H1 (cell line): ENCODE measurements around the gene CNOT10. TPM values are rescaled to one million over a fixed set of nuclear protein-coding genes. Genes with fewer than 3 reads are reported as not detected.

Source experiments
- CTCF ChIA-PET: fragments of 300-600 bp; sonication (Branson Sonifier 250); formaldehyde crosslinking; loops from one replicate; lab custom pipeline; 2021; ENCODE audit not compliant: partially characterized antibody; lab: Charles Lee
- POLR2A ChIA-PET: fragments of 300-600 bp; sonication (Branson Sonifier 250); formaldehyde crosslinking; loops from one replicate; lab custom pipeline; 2021; ENCODE audit warnings: inconsistent platforms; ENCODE audit not compliant: partially characterized antibody; lab: Charles Lee
- DNase-seq, 2 experiments: peaks; one replicate each; pipeline versions ENCODE4 v3.0.0 to v3.0.0-alpha.2; 2010 to 2022; ENCODE audit warnings: low spot score in 2 of 2, low read depth in 1 of 2, mixed read lengths in 1 of 2
- FAIRE-seq: peaks from 2 replicates; lab custom pipeline; 2011; peaks lifted over from hg19 to GRCh38; lab: Jason Lieb, UNC
- H2AFZ ChIP-seq: 2 replicates; pipeline ENCODE4 v1.8.1; 2012; ENCODE audit warnings: low read length, inconsistent platforms
- H2AK5ac ChIP-seq: 2 replicates; pipeline ENCODE4 v1.6.1; 2013; ENCODE audit warnings: low read depth, low read length
- H2BK120ac ChIP-seq: replicated peaks from 2 replicates; pipeline ENCODE3; 2013; ENCODE audit warnings: low read depth, low read length, inconsistent platforms
- H2BK12ac ChIP-seq: 2 replicates; pipeline ENCODE4 v1.6.1; 2013; ENCODE audit warnings: low read depth, low read length
- H2BK15ac ChIP-seq: 2 replicates; pipeline ENCODE4 v1.6.1; 2013; ENCODE audit warnings: low read length
- H2BK20ac ChIP-seq: 2 replicates; pipeline ENCODE4 v1.6.1; 2013; ENCODE audit warnings: low read length
- H2BK5ac ChIP-seq: 2 replicates; pipeline ENCODE4 v1.6.1; 2013; ENCODE audit warnings: low read depth, low read length
- H3K14ac ChIP-seq: 2 replicates; pipeline ENCODE4 v1.6.1; 2013; ENCODE audit warnings: inconsistent platforms; ENCODE audit not compliant: insufficient read length
- H3K18ac ChIP-seq: 2 replicates; pipeline ENCODE4 v1.6.1; 2013; ENCODE audit warnings: low read length; ENCODE audit errors: extremely low read depth
- H3K23ac ChIP-seq: 2 replicates; pipeline ENCODE4 v1.6.1; 2013; ENCODE audit warnings: inconsistent platforms; ENCODE audit not compliant: insufficient read length
- H3K23me2 ChIP-seq: 2 replicates; pipeline ENCODE4 v1.6.1; 2013; ENCODE audit warnings: low read depth, low read length
- H3K27ac ChIP-seq: 2 replicates; pipeline ENCODE4 v1.6.1; 2011; ENCODE audit warnings: low read depth, low read length, inconsistent platforms
- H3K27me3 ChIP-seq, 4 experiments: replicated peaks in 1 of 4; 1 replicate in 1 of 4; 2 replicates in 3 of 4; pipeline versions ENCODE4 v1.6.1 to v1.8.1; 2011 to 2013; ENCODE audit warnings: low read length in 3 of 4, mild to moderate bottlenecking in 3 of 4, inconsistent platforms in 2 of 4, mixed read lengths in 2 of 4, moderate library complexity in 1 of 4; ENCODE audit not compliant: control insufficient read depth in 3 of 4, insufficient read depth in 3 of 4; ENCODE audit errors: extremely low read depth in 1 of 4
- H3K36me3 ChIP-seq, 4 experiments: 2 replicates each; pipeline versions ENCODE4 v1.6.1 to v1.8.1; 2011 to 2013; ENCODE audit warnings: mild to moderate bottlenecking in 4 of 4, low read length in 3 of 4, moderate library complexity in 2 of 4, control low read depth in 1 of 4, inconsistent platforms in 1 of 4; ENCODE audit not compliant: insufficient read depth in 4 of 4, control insufficient read depth in 2 of 4
- H3K4ac ChIP-seq: replicated peaks from 2 replicates; pipeline ENCODE3; 2013; ENCODE audit warnings: low read length, low read depth, mixed read lengths, inconsistent platforms; ENCODE audit not compliant: insufficient read length
- H3K4me1 ChIP-seq, 4 experiments: replicated peaks in 1 of 4; 1 replicate in 1 of 4; 2 replicates in 3 of 4; pipeline versions ENCODE4 v1.6.1 to v1.8.1; 2011 to 2013; ENCODE audit warnings: low read length in 3 of 4, inconsistent platforms in 2 of 4, mixed read lengths in 1 of 4; ENCODE audit not compliant: insufficient read depth in 4 of 4, control insufficient read depth in 3 of 4
- H3K4me2 ChIP-seq, 2 experiments: 2 replicates each; pipeline versions ENCODE4 v1.6.1 to v1.8.1; 2011 to 2013; ENCODE audit warnings: low read depth in 2 of 2, low read length in 2 of 2, control low read depth in 1 of 2, inconsistent platforms in 1 of 2, mild to moderate bottlenecking in 1 of 2; ENCODE audit not compliant: insufficient read depth in 1 of 2
- H3K4me3 ChIP-seq, 4 experiments: fragments of 200-600, 300-600 bp in 1 of 4; sonication (generic), shearing (Covaris generic), sonication (Bioruptor Twin) in 1 of 4; 2 replicates each; pipeline versions ENCODE4 v1.5.1 to v1.8.1; 2011 to 2016; ENCODE audit warnings: low read length in 4 of 4, low read depth in 3 of 4, control low read depth in 2 of 4, inconsistent platforms in 2 of 4, mild to moderate bottlenecking in 2 of 4, mixed read lengths in 1 of 4, moderate library complexity in 1 of 4; ENCODE audit not compliant: insufficient read depth in 2 of 4; ENCODE audit errors: extremely low read depth in 1 of 4
- H3K56ac ChIP-seq: replicated peaks from 2 replicates; pipeline ENCODE3; 2013; ENCODE audit warnings: low read depth, mild to moderate bottlenecking, mixed read lengths, low read length, inconsistent platforms; ENCODE audit not compliant: insufficient read length
- H3K79me1 ChIP-seq: 2 replicates; pipeline ENCODE4 v1.6.1; 2013; ENCODE audit warnings: low read depth, low read length, control low read depth
- H3K79me2 ChIP-seq, 2 experiments: 2 replicates each; pipeline versions ENCODE4 v1.6.1 to v1.8.1; 2012 to 2013; ENCODE audit warnings: low read length in 2 of 2, mild to moderate bottlenecking in 2 of 2, inconsistent platforms in 1 of 2; ENCODE audit not compliant: insufficient read depth in 2 of 2, control insufficient read depth in 1 of 2
- H3K9ac ChIP-seq, 4 experiments: replicated peaks in 1 of 4; 1 replicate in 1 of 4; 2 replicates in 3 of 4; pipeline versions ENCODE4 v1.6.1 to v1.8.1; 2011 to 2013; ENCODE audit warnings: low read depth in 3 of 4, low read length in 3 of 4, control low read depth in 2 of 4, mild to moderate bottlenecking in 2 of 4, moderate library complexity in 2 of 4, inconsistent platforms in 1 of 4; ENCODE audit errors: extremely low read depth in 1 of 4
- H3K9me3 ChIP-seq, 2 experiments: 2 replicates each; pipeline versions ENCODE4 v1.6.1 to v1.8.1; 2012 to 2013; ENCODE audit warnings: mild to moderate bottlenecking in 2 of 2, moderate library complexity in 2 of 2, control low read depth in 1 of 2, inconsistent platforms in 1 of 2, low read depth in 1 of 2, low read length in 1 of 2, mixed read lengths in 1 of 2; ENCODE audit not compliant: insufficient read depth in 2 of 2
- H4K20me1 ChIP-seq, 2 experiments: replicated peaks in 1 of 2; 2 replicates each; pipeline versions ENCODE3 to v1.8.1; 2011 to 2013; ENCODE audit warnings: inconsistent platforms in 2 of 2, low read length in 2 of 2, mild to moderate bottlenecking in 1 of 2; ENCODE audit not compliant: insufficient read depth in 2 of 2, control insufficient read depth in 1 of 2
- H4K5ac ChIP-seq: 2 replicates; pipeline ENCODE4 v1.6.1; 2013; ENCODE audit warnings: low read length, low read depth, mixed read lengths, inconsistent platforms; ENCODE audit not compliant: insufficient read length
- H4K8ac ChIP-seq: 2 replicates; pipeline ENCODE4 v1.8.0; 2013; ENCODE audit warnings: mild to moderate bottlenecking, moderate library complexity, low read length, inconsistent platforms; ENCODE audit not compliant: insufficient read depth; ENCODE audit errors: extremely low read depth
- H4K91ac ChIP-seq: replicated peaks from 2 replicates; pipeline ENCODE3; 2013; ENCODE audit warnings: low read length, mixed read lengths, inconsistent platforms; ENCODE audit not compliant: insufficient read length
- CBX5 ChIP-seq: fragments of 300-800, 300-1000 bp; sonication (generic); IDR thresholded peaks from 2 replicates; pipeline ENCODE4 v1.7.1; 2016; ENCODE audit warnings: antibody characterized with exemption, low read length, low read depth
- CHD2 ChIP-seq: IDR thresholded peaks from 2 replicates; pipeline ENCODE4 v1.6.1; 2012; ENCODE audit warnings: low read length, improper control_type of control experiment
- CREB1 ChIP-seq: IDR thresholded peaks from 2 replicates; pipeline ENCODE4 v1.6.1; 2012; ENCODE audit warnings: inconsistent platforms
- KDM4A ChIP-seq: IDR thresholded peaks from one replicate; pipeline ENCODE4 v1.7.1; 2012; ENCODE audit warnings: low read depth, mild to moderate bottlenecking, moderate library complexity, low read length, inconsistent platforms; ENCODE audit not compliant: severe bottlenecking
- RBBP5 ChIP-seq: IDR thresholded peaks from 2 replicates; pipeline ENCODE4 v1.7.1; 2012; ENCODE audit warnings: low read depth, mild to moderate bottlenecking, inconsistent platforms, low read length, moderate library complexity, borderline replicate concordance
- SP4 ChIP-seq: IDR thresholded peaks from 2 replicates; pipeline ENCODE4 v1.6.1; 2012; ENCODE audit warnings: low read length, inconsistent platforms
- YY1 ChIP-seq: IDR thresholded peaks from 2 replicates; pipeline ENCODE4 v1.6.1; 2011; ENCODE audit warnings: low read depth, mild to moderate bottlenecking, low read length
- ZNF274 ChIP-seq: IDR thresholded peaks from 2 replicates; pipeline ENCODE4 v1.7.0; 2012; ENCODE audit warnings: low read length, borderline replicate concordance; ENCODE audit errors: extremely low read depth
- WGBS, 2 experiments: shearing (Covaris generic) in 1 of 2; methylation state at CpG; one replicate each; pipeline versions ENCODE4 v1.1.6 to v1.1.7; 2013 to 2015; ENCODE audit warnings: low lambda C conversion rate in 2 of 2, mixed read lengths in 2 of 2, inconsistent platforms in 1 of 2, low coverage in 1 of 2, missing lambda C conversion rate in 1 of 2; ENCODE audit not compliant: insufficient replicate concordance in 2 of 2, insufficient coverage in 1 of 2, insufficient read length in 1 of 2; ENCODE audit errors: extremely low coverage in 1 of 2, missing lambda C conversion rate in 1 of 2; 5-methylcytosine and 5-hydroxymethylcytosine counted together
- polyA plus RNA-seq, 7 experiments: library from polyadenylated mRNA; depleted of rRNA in 3 of 7; stranded (reverse) in 5 of 7; unstranded in 2 of 7; fragments of >200 nt in 5 of 7; fragments of 200-250 nt in 2 of 7; gene quantifications; 1 replicate in 5 of 7; 2 replicates in 1 of 7; 4 replicates in 1 of 7; pipeline versions ENCODE4 v1.2.1 to v1.2.3, GENCODE V29; 2011 to 2013; ENCODE audit warnings: missing spikeins in 2 of 7, mixed read lengths in 2 of 7
- total RNA-seq: library from RNA; stranded (reverse); fragmentation: NEBNext Ultra II Directional; extraction: Animal tissue kit (Norgen Biotek cat#: 25700); gene quantifications from 2 replicates; pipeline ENCODE4 v1.2.1, GENCODE V29; 2021

The CNOT10 gene
- total and polyA plus RNA-seq, 2 of the 8 experiments (the other 6 are each of a cell fraction or from before 2014, with no cell fraction given), result 39.9 to 55.9 TPM

GRCh38 chr3:32782407-32782806 lies 97.4 kb downstream of the CNOT10 start:
- CTCF ChIA-PET, result interaction anchor here (0.7 to 3.8 kb wide), 5 partner anchors 9 to 90 kb away, joined by 3 to 25 read pairs (median 11); no protein-coding TSS in a partner anchor
- 36% methylated on average over 3 of the region's 3 CpGs; no CpG with 5 or more reads in 1 of the 2 experiments for WGBS, 2 experiments
- POLR2A ChIA-PET, result interaction anchor here (0.9 to 11.7 kb wide), 11 partner anchors 10 to 61 kb away, joined by 3 to 230 read pairs (median 14); partner anchors contain the start of gene TRIM71
- Histone ChIP-seq H4K5ac (peak overlapping the region; percentile 54), H2BK20ac (peak overlapping the region; percentile 29; the same call in 1 of the 2 replicates), H3K79me2 (peaks cover 0 to 22% of the 10 kb centered on the region in 2 experiments; a peak in 3 of 4 replicates), H2BK15ac (0 out of 2 replicates have a peak overlapping the region, but pooled peaks have one; percentile 5), H2BK120ac (peak overlapping the region; percentile 80), H3K9ac (no peak overlapping the region), H4K91ac (peak overlapping the region; percentile 89), H3K23me2 (peaks cover 4% of the 10 kb centered on the region; the same call in 1 of the 2 replicates)
- no peak for DNase-seq
- TF ChIP-seq SP4 (no peak), YY1 (no peak), KDM4A (no peak), ZNF274 (no peak), CHD2 (no peak), RBBP5 (no peak), CBX5 (no peak), CREB1 (no peak)
- TF ChIP-seq, all 59 proteins: peak for 0
- H2BK5ac ChIP-seq, result peak overlapping the region; percentile 89
- no peak overlapping the region for H3K14ac ChIP-seq
- peak overlapping the region; percentile 1; the same call in 1 of the 2 replicates for H4K8ac ChIP-seq
- peaks cover 13 to 29% (median 22%) of the 10 kb centered on the region in 4 experiments; a peak in 6 of 7 replicates for H3K4me1 ChIP-seq
- H3K18ac ChIP-seq, result peak overlapping the region; percentile 88
- H2BK12ac ChIP-seq, result peak overlapping the region; percentile 75; the same call in 1 of the 2 replicates
- peak overlapping the region; percentile 20 to 65 (median 29); a peak in 6 of 8 replicates for H3K4me3 ChIP-seq
- no peaks in the 10 kb centered on the region; a peak in 1 of 8 replicates for H3K36me3 ChIP-seq
- no peak for FAIRE-seq
- no peaks in the 10 kb centered on the region for H3K27me3 ChIP-seq
- no peak overlapping the region for H2AK5ac ChIP-seq
- H4K20me1 ChIP-seq, result peaks cover 0 to under 1% of the 10 kb centered on the region in 2 experiments
- H2AFZ ChIP-seq, result no peak overlapping the region
- no peak overlapping the region for H3K27ac ChIP-seq
- H3K4me2 ChIP-seq, result peak overlapping the region; percentile 79 to 98
- no peaks in the 10 kb centered on the region; the same call in 1 of the 2 replicates for H3K79me1 ChIP-seq
- no peak overlapping the region for H3K4ac ChIP-seq
- no peaks in the 10 kb centered on the region for H3K9me3 ChIP-seq
- no peak overlapping the region for H3K56ac ChIP-seq
- H3K23ac ChIP-seq, result no peak overlapping the region
